Measurements from ENCODE around the gene AKAP17A. TPM values are rescaled to one million over a fixed set of nuclear protein-coding genes. Genes with fewer than 3 reads are reported as not detected.
"Not testable (repeated sequence)": the region's sequence is repeated elsewhere in the genome, so short reads cannot be mapped to it uniquely, and the experiment has no call there.

Gene AKAP17A
- total and polyA plus RNA-seq, 8 donors = 20.5 to 106 (median 28.1) TPM

DNA sequence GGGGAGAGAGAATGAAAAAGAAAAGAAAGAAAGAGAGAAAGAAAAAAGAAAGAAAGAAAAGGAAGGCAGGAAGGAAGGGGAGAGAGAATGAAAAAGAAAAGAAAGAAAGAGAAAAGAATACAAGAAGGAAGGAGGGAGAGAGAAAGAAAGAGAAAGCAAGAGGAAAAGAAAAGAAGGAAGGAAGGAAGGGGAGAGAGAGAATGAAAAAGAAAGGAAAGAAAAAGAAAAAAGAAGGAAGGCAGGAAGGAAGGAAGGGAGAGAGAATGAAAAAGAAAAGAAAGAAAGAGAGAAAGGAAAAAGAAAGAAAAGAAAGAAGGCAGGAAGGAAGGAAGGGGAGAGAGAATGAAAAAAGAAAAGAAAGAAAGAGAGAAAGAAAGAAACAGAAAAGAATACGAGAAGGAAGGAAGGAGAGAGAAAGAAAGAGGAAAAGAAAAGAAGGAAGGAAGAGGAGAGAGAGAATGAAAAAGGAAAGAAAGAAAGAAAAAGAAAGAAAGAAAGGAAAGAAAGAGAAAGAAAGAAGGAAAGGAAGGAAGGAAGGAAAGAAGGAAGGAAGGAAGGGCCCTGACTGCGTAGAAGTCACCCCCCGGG lies 39.4 kb upstream of the AKAP17A start:
- Histone ChIP-seq H3K4me3 (no peak overlapping the region), H3K36me3 (no peaks in the 10 kb centered on the region), H3K27me3 (no peaks in the 10 kb centered on the region), H3K27ac (no peak overlapping the region), H3K9me3 (no peaks in the 10 kb centered on the region), H3K4me1 (no peaks in the 10 kb centered on the region)
- no peak for FAIRE-seq
- intact Hi-C loops (cut with DNase I) = no loop called here
- WGBS, 2 donors = 63 to 74% methylated on average over 3 of the region's 3 CpGs
- no peak for ATAC-seq
- DNase-seq = no peak
- no peak for TF ChIP-seq CTCF (IDR thresholded peaks at IDR 0.05)

DNA sequence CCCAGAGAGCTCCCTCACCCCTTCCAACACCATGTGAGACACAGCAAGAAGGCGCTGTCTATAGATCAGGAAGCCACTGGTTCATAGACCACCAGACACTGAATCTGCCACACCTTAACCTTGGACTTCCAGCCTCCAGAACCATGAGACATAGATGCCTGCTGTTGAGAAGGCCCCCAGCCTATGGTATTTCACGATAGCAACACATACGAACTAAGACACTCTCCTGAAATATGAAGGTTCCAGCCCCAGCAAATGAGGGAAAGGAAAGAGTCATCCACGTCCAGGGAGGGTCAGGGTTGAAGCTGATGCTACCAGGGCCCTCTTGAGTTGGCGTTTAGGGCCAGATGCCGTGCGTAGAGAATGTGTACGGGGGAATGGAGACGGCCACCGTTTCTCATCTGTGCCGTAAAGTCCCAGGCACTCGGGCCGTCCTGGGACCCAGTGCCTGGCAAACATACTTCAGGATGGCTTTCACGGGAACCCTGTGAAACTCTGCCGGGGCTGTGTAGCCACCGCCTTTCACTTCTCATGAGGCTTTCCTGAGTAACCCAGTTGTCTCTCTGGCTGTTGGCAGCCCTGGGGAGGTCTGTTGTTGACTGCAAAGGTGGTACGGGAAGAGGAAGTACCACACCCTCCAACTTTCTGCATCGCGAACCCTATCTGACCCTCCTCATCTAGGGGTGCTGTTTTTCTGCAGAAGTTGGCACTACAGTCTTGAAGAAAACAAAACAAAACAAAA lies 36.8 kb upstream of the AKAP17A start:
- no peak for DNase-seq
- TF ChIP-seq CTCF (IDR thresholded peaks at IDR 0.05) = no peak
- H3K27me3 ChIP-seq = no peaks in the 10 kb centered on the region
- no peak overlapping the region for H3K27ac ChIP-seq
- H3K36me3 ChIP-seq = no peaks in the 10 kb centered on the region
- WGBS, 2 donors = 71 to 85% methylated on average over 19 of the region's 19 CpGs
- intact Hi-C loops (cut with DNase I) = no loop called here
- ATAC-seq = no peak
- no peaks in the 10 kb centered on the region for H3K9me3 ChIP-seq
- H3K4me3 ChIP-seq = no peak overlapping the region
- no peaks in the 10 kb centered on the region for H3K4me1 ChIP-seq
- FAIRE-seq = no peak

DNA sequence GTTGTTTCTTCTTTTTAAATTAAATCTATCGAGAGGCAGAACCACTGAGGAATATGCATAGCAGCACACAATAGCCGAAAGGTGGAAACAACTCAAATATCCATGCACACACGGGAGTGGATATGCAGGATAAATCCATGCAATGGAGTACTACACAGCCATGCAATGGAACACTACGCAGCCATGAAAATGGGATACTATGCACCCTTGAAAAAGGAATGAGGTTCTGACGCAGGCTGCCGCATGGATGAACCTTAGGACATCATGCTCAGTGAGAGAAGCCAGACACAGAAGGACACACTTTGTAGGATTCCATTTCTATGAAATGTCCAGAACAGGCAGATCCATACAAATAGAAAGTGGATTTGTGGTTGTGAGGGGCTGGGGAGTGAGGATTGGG lies 36.0 kb upstream of the AKAP17A start:
- ATAC-seq = no peak
- no peak for TF ChIP-seq CTCF (IDR thresholded peaks at IDR 0.05)
- intact Hi-C loops (cut with DNase I) = no loop called here
- Histone ChIP-seq H3K27me3 (no peaks in the 10 kb centered on the region), H3K4me3 (no peak overlapping the region), H3K4me1 (no peaks in the 10 kb centered on the region), H3K36me3 (no peaks in the 10 kb centered on the region), H3K9me3 (no peaks in the 10 kb centered on the region), H3K27ac (no peak overlapping the region)
- 83 to 85% methylated on average over 6 of the region's 6 CpGs for WGBS, 2 donors
- no peak for FAIRE-seq
- no peak for DNase-seq

DNA sequence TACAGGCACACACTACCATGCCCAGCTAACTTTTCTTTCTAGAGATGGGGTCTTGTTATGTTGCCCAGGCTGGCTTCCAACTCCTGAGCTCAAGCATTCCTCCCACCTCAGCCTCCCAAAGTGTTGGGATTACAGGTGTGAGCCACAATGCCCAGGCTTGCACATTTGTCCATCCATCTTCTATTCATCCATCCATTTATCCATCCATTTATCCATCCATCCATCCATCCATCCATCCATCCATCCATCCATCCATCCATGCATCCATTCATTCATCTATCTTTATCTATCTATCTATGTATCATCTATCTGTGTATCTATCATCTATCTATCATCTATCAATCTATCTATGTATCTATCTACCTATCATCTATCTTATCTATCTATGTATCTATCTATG lies 34.0 kb upstream of the AKAP17A start:
- FAIRE-seq; intact Hi-C loops (cut with DNase I); DNase-seq; H3K27ac ChIP-seq; ATAC-seq; H3K9me3 ChIP-seq; H3K4me3 ChIP-seq; H3K4me1 ChIP-seq; H3K27me3 ChIP-seq; H3K36me3 ChIP-seq: not testable (repeated sequence)

GRCh38 chrX:1558761-1559468 lies 32.5 kb upstream of the AKAP17A start:
- H3K4me1 ChIP-seq = no peaks in the 10 kb centered on the region
- H3K27ac ChIP-seq = no peak overlapping the region
- no peak for FAIRE-seq
- no peaks in the 10 kb centered on the region for H3K9me3 ChIP-seq
- ATAC-seq = no peak
- intact Hi-C loops (cut with DNase I) = no loop called here
- 76 to 90% methylated on average over 13 of the region's 13 CpGs for WGBS, 2 donors
- H3K4me3 ChIP-seq = no peak overlapping the region
- H3K36me3 ChIP-seq = no peaks in the 10 kb centered on the region
- H3K27me3 ChIP-seq = no peaks in the 10 kb centered on the region
- TF ChIP-seq CTCF (IDR thresholded peaks at IDR 0.05) = no peak
- peak in 1 of 6 donors; percentile 35 for DNase-seq

Data from pancreas (tissue), 10 donors.